ENCODE results near the gene PTGER4.

Gene PTGER4

GRCh38 chr5:40672425-40672824 lies 7.3 kb upstream of the PTGER4 start:
- no peak for DNase-seq

GRCh38 chr5:40674661-40675235 lies 5.0 kb upstream of the PTGER4 start:
- no peak for DNase-seq

GRCh38 chr5:40675396-40676133 lies 4.2 kb upstream of the PTGER4 start:
- DNase-seq, result no peak

GRCh38 chr5:40676613-40677343 lies 2.9 kb upstream of the PTGER4 start:
- DNase-seq, result no peak

GRCh38 chr5:40677456-40677855 lies 2.3 kb upstream of the PTGER4 start:
- DNase-seq, result no peak

- DNase-seq, result no peak
These were observed 1.7 kb upstream of the PTGER4 start for GRCh38 chr5:40678026-40678425.

GRCh38 chr5:40678460-40679147 lies 1.1 kb upstream of the PTGER4 start:
- no peak for DNase-seq

GRCh38 chr5:40679148-40679912 lies 385 bp upstream of the PTGER4 start:
- DNase-seq, result peak; percentile 82

- no peak for DNase-seq
These were observed 1.1 kb downstream of the PTGER4 start for GRCh38 chr5:40680741-40681362.

- no peak for DNase-seq
These were observed 1.8 kb downstream of the PTGER4 start for GRCh38 chr5:40681363-40682153.

GRCh38 chr5:40682154-40683017 lies 2.7 kb downstream of the PTGER4 start:
- DNase-seq, result no peak

GRCh38 chr5:40683305-40683704 lies 3.6 kb downstream of the PTGER4 start:
- DNase-seq, result no peak

GRCh38 chr5:40685193-40685592 lies 5.5 kb downstream of the PTGER4 start:
- DNase-seq, result no peak

GRCh38 chr5:40685976-40686486 lies 6.3 kb downstream of the PTGER4 start:
- DNase-seq, result no peak

- no peak for DNase-seq
These were observed 7.6 kb downstream of the PTGER4 start for GRCh38 chr5:40687321-40687720.

- peak; percentile 18 for DNase-seq
These were observed 8.5 kb downstream of the PTGER4 start for GRCh38 chr5:40688127-40688761.

- DNase-seq, result no peak
These were observed 9.3 kb downstream of the PTGER4 start for GRCh38 chr5:40688996-40689395.

- no peak for DNase-seq
These were observed 9.7 kb downstream of the PTGER4 start for GRCh38 chr5:40689438-40689837.

- DNase-seq, result no peak
These were observed 10.6 kb downstream of the PTGER4 start for GRCh38 chr5:40690267-40690666.

- no peak for DNase-seq
These were observed 12.2 kb downstream of the PTGER4 start for GRCh38 chr5:40691894-40692293.

Measured in NCI-H510A (cell line).